H1 (cell line): ENCODE results near the gene HIVEP3.

ENCODE experiments used
- ASH2L ChIP-seq: fragments of 200-600, 300-600 bp; sonication (generic); IDR thresholded peaks from one replicate; pipeline ENCODE4 v1.7.1; 2017; ENCODE audit warnings: low read length
- GTF2F1 ChIP-seq: IDR thresholded peaks from 2 replicates; pipeline ENCODE4 v1.6.1; 2012; ENCODE audit warnings: low read depth, low read length, improper control_type of control experiment, borderline replicate concordance
- SP1 ChIP-seq: IDR thresholded peaks from 2 replicates; pipeline ENCODE4 v1.6.1; 2011; ENCODE audit warnings: low read depth, low read length
- TAF1 ChIP-seq: IDR thresholded peaks from 2 replicates; pipeline ENCODE4 v1.6.1; 2011; ENCODE audit warnings: mild to moderate bottlenecking, low read depth, low read length

GRCh38 chr1:41487126-41488039 lies 431.3 kb downstream of the HIVEP3 start:
- no peak for TF ChIP-seq SP1
- no peak for TF ChIP-seq GTF2F1
- no peak for TF ChIP-seq ASH2L
- TF ChIP-seq TAF1, result no peak
